Liver (tissue), 9 donors: Measurements from ENCODE around the gene TNK1. TPM values are rescaled to one million over a fixed set of nuclear protein-coding genes. Genes with fewer than 3 reads are reported as not detected.

Experiments
- DNase-seq: peaks from one replicate; pipeline ENCODE4 v3.0.0-alpha.2; 2017; ENCODE audit warnings: low spot score
- H3K27ac ChIP-seq, 2 donors: one replicate each; pipeline ENCODE4 v1.7.0; 2013; ENCODE audit warnings: inconsistent platforms in 2 of 2, low read length in 2 of 2, control low read depth in 1 of 2, low read depth in 1 of 2, mild to moderate bottlenecking in 1 of 2
- H3K27me3 ChIP-seq, 4 donors: one replicate each; pipeline versions ENCODE4 v1.6.1 to v1.7.0; 2013; ENCODE audit warnings: low read length in 3 of 4, inconsistent platforms in 1 of 4, mild to moderate bottlenecking in 1 of 4, moderate library complexity in 1 of 4; ENCODE audit not compliant: control insufficient read depth in 4 of 4, insufficient read depth in 4 of 4
- H3K36me3 ChIP-seq, 4 donors: one replicate each; pipeline versions ENCODE4 v1.6.1 to v1.7.0; 2013; ENCODE audit warnings: low read length in 3 of 4, mild to moderate bottlenecking in 3 of 4, low read depth in 1 of 4, moderate library complexity in 1 of 4; ENCODE audit not compliant: control insufficient read depth in 4 of 4, insufficient read depth in 3 of 4
- H3K4me1 ChIP-seq, 4 donors: one replicate each; pipeline versions ENCODE4 v1.6.1 to v1.7.0; 2013; ENCODE audit warnings: low read length in 3 of 4, mild to moderate bottlenecking in 3 of 4, moderate library complexity in 1 of 4; ENCODE audit not compliant: control insufficient read depth in 4 of 4, insufficient read depth in 4 of 4
- H3K4me3 ChIP-seq, 3 donors: one replicate each; pipeline versions ENCODE4 v1.6.1 to v1.7.0; 2013; ENCODE audit warnings: low read length in 3 of 3, control low read depth in 1 of 3, low read depth in 1 of 3, mild to moderate bottlenecking in 1 of 3
- H3K9ac ChIP-seq, 2 donors: one replicate each; pipeline ENCODE4 v1.7.0; 2013; ENCODE audit warnings: low read length in 2 of 2, mild to moderate bottlenecking in 2 of 2, moderate library complexity in 2 of 2, control low read depth in 1 of 2, low read depth in 1 of 2
- H3K9me3 ChIP-seq, 4 donors: one replicate each; pipeline versions ENCODE4 v1.6.1 to v1.7.0; 2013; ENCODE audit warnings: low read length in 3 of 4; ENCODE audit not compliant: control insufficient read depth in 4 of 4
- EGR1 ChIP-seq, 2 donors: IDR thresholded peaks; 2 replicates each; pipeline ENCODE4 v1.6.1; 2016 to 2018; ENCODE audit warnings: antibody characterized with exemption in 2 of 2, low read depth in 2 of 2
- FOXA1 ChIP-seq: IDR thresholded peaks from 2 replicates; pipeline ENCODE4 v1.6.1; 2016; ENCODE audit warnings: antibody characterized with exemption
- FOXA2 ChIP-seq: IDR thresholded peaks from 2 replicates; pipeline ENCODE4 v1.6.1; 2016; ENCODE audit warnings: antibody characterized with exemption
- JUND ChIP-seq, 2 donors: IDR thresholded peaks; 2 replicates each; pipeline ENCODE4 v1.6.1; 2016; ENCODE audit warnings: antibody characterized with exemption in 2 of 2
- RXRA ChIP-seq, 2 donors: IDR thresholded peaks; 2 replicates each; pipeline ENCODE4 v1.6.1; 2017 to 2018; ENCODE audit warnings: antibody characterized with exemption in 2 of 2, mild to moderate bottlenecking in 1 of 2
- SP1 ChIP-seq: IDR thresholded peaks from 2 replicates; pipeline ENCODE4 v1.6.1; 2018; ENCODE audit warnings: antibody characterized with exemption, mild to moderate bottlenecking
- YY1 ChIP-seq: IDR thresholded peaks from 2 replicates; pipeline ENCODE4 v1.6.1; 2016; ENCODE audit warnings: antibody characterized with exemption, mild to moderate bottlenecking
- WGBS: extraction: QIAGEN DNeasy Blood & Tissue Kit; methylation state at CpG from one replicate; pipeline ENCODE4 v1.1.7; 2013; 5-methylcytosine and 5-hydroxymethylcytosine counted together
- polyA plus RNA-seq, 2 donors: library from polyadenylated mRNA; stranded (reverse) in 1 of 2; unstranded in 1 of 2; fragments of 200-250 nt in 1 of 2; fragments of >200 nt in 1 of 2; fragmentation: Nextera tagmentation in 1 of 2; extraction: Ambion mirVana in 1 of 2; gene quantifications; one replicate each; pipeline versions ENCODE4 v1.2.1 to v1.2.3, GENCODE V29; 2013 to 2015
- total RNA-seq, 2 donors: library from RNA; depleted of rRNA; stranded (reverse); fragments of >200 nt; gene quantifications; one replicate each; pipeline ENCODE4 v1.2.3, GENCODE V29; 2014
- TF ChIP-seq, protein P1 (sequence below): IDR thresholded peaks from 2 replicates; pipeline ENCODE4 v1.6.1; 2016; ENCODE audit warnings: antibody characterized with exemption, mild to moderate bottlenecking
- TF ChIP-seq, protein P2 (sequence below): IDR thresholded peaks from 2 replicates; pipeline ENCODE4 v1.6.1; 2016; ENCODE audit warnings: antibody characterized with exemption
- donor health status: healthy.
- donor health status: healthy.
- donor health status: healthy.
- donor health status: healthy.
- donor health status: healthy.

Gene TNK1
- total and polyA plus RNA-seq, 4 donors = 0.05 to 3.5 (median 2.5) TPM

GRCh38 chr17:7347630-7348477 is 33.0 kb upstream of the TNK1 start:
- Histone ChIP-seq H3K27me3 (no peaks in the 10 kb centered on the region), H3K27ac (no peak overlapping the region), H3K4me1 (peaks cover 3 to 23% (median 14%) of the 10 kb centered on the region in 4 donors), H3K9ac (no peak overlapping the region), H3K36me3 (no peaks in the 10 kb centered on the region), H3K4me3 (no peak overlapping the region), H3K9me3 (no peaks in the 10 kb centered on the region)
- 73% methylated on average over 19 of the region's 19 CpGs for WGBS
- no peak for DNase-seq
- TF ChIP-seq RXRA (IDR thresholded peaks at IDR 0.05) = no peak
- TF ChIP-seq FOXA1 = no peak

DNA sequence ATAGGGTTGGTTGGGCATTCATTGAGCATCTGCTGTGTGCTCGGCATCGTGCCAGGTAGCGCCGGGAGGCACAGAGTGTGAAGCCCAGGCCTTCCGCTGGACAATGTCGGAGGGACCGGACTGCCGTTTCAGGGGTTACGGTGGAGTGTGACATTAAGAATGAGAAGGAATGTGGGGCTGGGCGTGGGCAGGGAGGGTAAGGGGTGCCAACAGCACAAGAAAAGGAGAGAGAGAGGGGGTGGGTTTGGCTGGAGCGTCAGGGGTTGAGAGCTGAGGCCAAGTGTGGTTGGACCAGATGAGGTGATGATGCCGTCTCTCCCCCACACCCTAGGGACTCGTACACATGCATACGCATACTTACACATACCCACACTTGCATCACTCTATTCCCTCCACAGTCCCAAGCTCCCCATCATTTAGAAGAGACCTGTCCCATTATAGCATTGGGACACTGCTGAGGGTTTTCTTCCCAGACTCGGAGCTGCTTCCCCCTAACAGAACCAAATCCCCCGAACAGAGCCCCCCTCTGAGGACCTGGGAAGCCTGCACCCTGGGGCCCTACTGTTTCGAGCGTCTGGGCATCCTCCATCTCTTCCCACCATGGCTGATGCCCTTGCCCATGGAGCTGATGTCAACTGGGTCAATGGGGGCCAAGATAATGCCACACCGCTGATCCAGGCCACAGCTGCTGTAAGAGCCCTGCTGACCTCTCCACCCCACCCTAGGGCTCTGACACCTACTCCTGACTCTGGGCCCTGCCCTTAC is 32.2 kb upstream of the TNK1 start:
- no peak overlapping the region for H3K27ac ChIP-seq
- H3K4me3 ChIP-seq = no peak overlapping the region
- 71% methylated on average over 19 of the region's 19 CpGs for WGBS
- no peaks in the 10 kb centered on the region for H3K36me3 ChIP-seq
- no peaks in the 10 kb centered on the region for H3K9me3 ChIP-seq
- no peak for DNase-seq
- H3K27me3 ChIP-seq = no peaks in the 10 kb centered on the region
- peaks cover 5 to 31% (median 16%) of the 10 kb centered on the region in 4 donors for H3K4me1 ChIP-seq
- TF ChIP-seq FOXA1 (no peak), SP1 (no peak)
- TF ChIP-seq, protein P1, sequence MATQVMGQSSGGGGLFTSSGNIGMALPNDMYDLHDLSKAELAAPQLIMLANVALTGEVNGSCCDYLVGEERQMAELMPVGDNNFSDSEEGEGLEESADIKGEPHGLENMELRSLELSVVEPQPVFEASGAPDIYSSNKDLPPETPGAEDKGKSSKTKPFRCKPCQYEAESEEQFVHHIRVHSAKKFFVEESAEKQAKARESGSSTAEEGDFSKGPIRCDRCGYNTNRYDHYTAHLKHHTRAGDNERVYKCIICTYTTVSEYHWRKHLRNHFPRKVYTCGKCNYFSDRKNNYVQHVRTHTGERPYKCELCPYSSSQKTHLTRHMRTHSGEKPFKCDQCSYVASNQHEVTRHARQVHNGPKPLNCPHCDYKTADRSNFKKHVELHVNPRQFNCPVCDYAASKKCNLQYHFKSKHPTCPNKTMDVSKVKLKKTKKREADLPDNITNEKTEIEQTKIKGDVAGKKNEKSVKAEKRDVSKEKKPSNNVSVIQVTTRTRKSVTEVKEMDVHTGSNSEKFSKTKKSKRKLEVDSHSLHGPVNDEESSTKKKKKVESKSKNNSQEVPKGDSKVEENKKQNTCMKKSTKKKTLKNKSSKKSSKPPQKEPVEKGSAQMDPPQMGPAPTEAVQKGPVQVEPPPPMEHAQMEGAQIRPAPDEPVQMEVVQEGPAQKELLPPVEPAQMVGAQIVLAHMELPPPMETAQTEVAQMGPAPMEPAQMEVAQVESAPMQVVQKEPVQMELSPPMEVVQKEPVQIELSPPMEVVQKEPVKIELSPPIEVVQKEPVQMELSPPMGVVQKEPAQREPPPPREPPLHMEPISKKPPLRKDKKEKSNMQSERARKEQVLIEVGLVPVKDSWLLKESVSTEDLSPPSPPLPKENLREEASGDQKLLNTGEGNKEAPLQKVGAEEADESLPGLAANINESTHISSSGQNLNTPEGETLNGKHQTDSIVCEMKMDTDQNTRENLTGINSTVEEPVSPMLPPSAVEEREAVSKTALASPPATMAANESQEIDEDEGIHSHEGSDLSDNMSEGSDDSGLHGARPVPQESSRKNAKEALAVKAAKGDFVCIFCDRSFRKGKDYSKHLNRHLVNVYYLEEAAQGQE = no peak
- TF ChIP-seq, protein P2, sequence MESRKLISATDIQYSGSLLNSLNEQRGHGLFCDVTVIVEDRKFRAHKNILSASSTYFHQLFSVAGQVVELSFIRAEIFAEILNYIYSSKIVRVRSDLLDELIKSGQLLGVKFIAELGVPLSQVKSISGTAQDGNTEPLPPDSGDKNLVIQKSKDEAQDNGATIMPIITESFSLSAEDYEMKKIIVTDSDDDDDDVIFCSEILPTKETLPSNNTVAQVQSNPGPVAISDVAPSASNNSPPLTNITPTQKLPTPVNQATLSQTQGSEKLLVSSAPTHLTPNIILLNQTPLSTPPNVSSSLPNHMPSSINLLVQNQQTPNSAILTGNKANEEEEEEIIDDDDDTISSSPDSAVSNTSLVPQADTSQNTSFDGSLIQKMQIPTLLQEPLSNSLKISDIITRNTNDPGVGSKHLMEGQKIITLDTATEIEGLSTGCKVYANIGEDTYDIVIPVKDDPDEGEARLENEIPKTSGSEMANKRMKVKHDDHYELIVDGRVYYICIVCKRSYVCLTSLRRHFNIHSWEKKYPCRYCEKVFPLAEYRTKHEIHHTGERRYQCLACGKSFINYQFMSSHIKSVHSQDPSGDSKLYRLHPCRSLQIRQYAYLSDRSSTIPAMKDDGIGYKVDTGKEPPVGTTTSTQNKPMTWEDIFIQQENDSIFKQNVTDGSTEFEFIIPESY = no peak
- no peak overlapping the region for H3K9ac ChIP-seq

- H3K27me3 ChIP-seq = no peaks in the 10 kb centered on the region
- H3K4me1 ChIP-seq = peaks cover 5 to 32% (median 16%) of the 10 kb centered on the region in 4 donors
- H3K36me3 ChIP-seq = no peaks in the 10 kb centered on the region
- 2% methylated on average over 91 of the region's 91 CpGs for WGBS
- peak within 1 kb of the TSS; percentile 45 to 94 for H3K9ac ChIP-seq
- no peaks in the 10 kb centered on the region for H3K9me3 ChIP-seq
- peak; percentile 91 for DNase-seq
- peak within 1 kb of the TSS; percentile 99 for H3K27ac ChIP-seq
- H3K4me3 ChIP-seq = peak within 1 kb of the TSS; percentile 73 to 80 (median 76)
- TF ChIP-seq JUND (IDR thresholded peaks at IDR 0.05) (no peak), YY1 (peak; percentile 33), EGR1 (IDR thresholded peaks at IDR 0.05; ENCODE audit: low read depth in 2 of 2) (peak; percentile 50 to 93), FOXA2 (no peak)
Measured at GRCh38 chr17:7351665-7352502, 29.0 kb upstream of the TNK1 start, which contains the start of gene KCTD11. Gene KCTD11 (plus strand): TSS chr17:7352162.
